Umbilical cord (tissue), 2 donors: Measurements from ENCODE around the gene FSTL4. TPM values are rescaled to one million over a fixed set of nuclear protein-coding genes. Genes with fewer than 3 reads are reported as not detected.

Experiments
- DNase-seq: peaks from one replicate; pipeline ENCODE4 v3.0.0-alpha.2; 2015; ENCODE audit warnings: low spot score
- total RNA-seq: library from RNA; depleted of rRNA; stranded (reverse); fragments of >200 nt; gene quantifications from one replicate; pipeline ENCODE4 v1.2.3, GENCODE V29; 2014; ENCODE audit warnings: low replicate concordance; ENCODE audit not compliant: insufficient read depth

FSTL4 gene
- total RNA-seq: 1.4 TPM

- DNase-seq: no peak
These were observed at the start of gene FSTL4 for GRCh38 chr5:133612249-133612860. Gene FSTL4 (minus strand): TSS chr5:133612541.

- DNase-seq: no peak
These were observed 49.0 kb upstream of the FSTL4 start for GRCh38 chr5:133661389-133661788.

GRCh38 chr5:133658327-133658726 is 46.0 kb upstream of the FSTL4 start:
- DNase-seq: no peak

- no peak for DNase-seq
These were observed 44.7 kb upstream of the FSTL4 start for GRCh38 chr5:133657036-133657435.

GRCh38 chr5:133655966-133656365 is 43.6 kb upstream of the FSTL4 start:
- DNase-seq: no peak

- no peak for DNase-seq
These were observed 41.4 kb upstream of the FSTL4 start for GRCh38 chr5:133653760-133654049.

GRCh38 chr5:133652951-133653759 is 40.8 kb upstream of the FSTL4 start:
- DNase-seq: peak; percentile 34

- DNase-seq: no peak
These were observed 31.9 kb upstream of the FSTL4 start for GRCh38 chr5:133644000-133644865.

GRCh38 chr5:133643365-133643764 is 31.0 kb upstream of the FSTL4 start:
- no peak for DNase-seq

GRCh38 chr5:133642153-133642722 is 29.9 kb upstream of the FSTL4 start:
- no peak for DNase-seq

GRCh38 chr5:133641683-133642082 is 29.3 kb upstream of the FSTL4 start:
- DNase-seq: no peak

- DNase-seq: no peak
These were observed 27.6 kb upstream of the FSTL4 start for GRCh38 chr5:133639850-133640528.

GRCh38 chr5:133638436-133638835 is 26.1 kb upstream of the FSTL4 start:
- no peak for DNase-seq

- DNase-seq: no peak
These were observed 24.9 kb upstream of the FSTL4 start for GRCh38 chr5:133637206-133637605.

- peak; percentile 16 for DNase-seq
These were observed 22.7 kb upstream of the FSTL4 start for GRCh38 chr5:133635051-133635450.

- DNase-seq: no peak
These were observed 14.8 kb upstream of the FSTL4 start for GRCh38 chr5:133627180-133627579.

- no peak for DNase-seq
These were observed 12.0 kb upstream of the FSTL4 start for GRCh38 chr5:133624316-133624715.

GRCh38 chr5:133618141-133618540 is 5.8 kb upstream of the FSTL4 start:
- DNase-seq: no peak

GRCh38 chr5:133613743-133614142 is 1.4 kb upstream of the FSTL4 start:
- DNase-seq: no peak

- DNase-seq: no peak
These were observed 843 bp upstream of the FSTL4 start for GRCh38 chr5:133613184-133613583.
